Lower leg skin (tissue), 4 donors: Measurements from ENCODE around the gene SH3RF1. TPM values are rescaled to one million over a fixed set of nuclear protein-coding genes. Genes with fewer than 3 reads are reported as not detected.

Experiments
- DNase-seq, 2 donors: peaks; one replicate each; pipeline ENCODE4 v3.0.0-alpha.2; 2019; ENCODE audit warnings: low spot score in 2 of 2
- H3K4me3 ChIP-seq: fragments of 200-600 bp; sonication (generic); 2 replicates; pipeline ENCODE4 v1.5.1; 2017; ENCODE audit warnings: mild to moderate bottlenecking, low read depth; ENCODE audit not compliant: poor library complexity, severe bottlenecking
- POLR2A ChIP-seq, 2 donors: fragments of 450-650 bp; IDR thresholded peaks; one replicate each; pipeline ENCODE4 v1.6.1; 2016 to 2017; ENCODE audit warnings: antibody characterized with exemption in 2 of 2, mild to moderate bottlenecking in 1 of 2, moderate library complexity in 1 of 2
- whole genome bisulfite sequencing, 2 donors: methylation state at CpG; one replicate each; pipeline ENCODE4 v1.1.5; 2018; 5-methylcytosine and 5-hydroxymethylcytosine counted together
- intact Hi-C: fragments of 100-400 bp; cut with DNase I; formaldehyde crosslinking; loops from one replicate; pipeline ENCODE4 v1.15.0; 2023; ENCODE audit warnings: low total_unique reads
- total RNA-seq, 4 donors: library from RNA; depleted of rRNA; stranded (reverse); fragments of >200 nt; gene quantifications; one replicate each; pipeline ENCODE4 v1.1.0, GENCODE V29; 2016
- TF ChIP-seq, protein P1 (sequence below), 3 donors: fragments of 450-650 bp; IDR thresholded peaks; one replicate each; pipeline ENCODE4 v1.5.1; 2016; ENCODE audit warnings: antibody characterized with exemption in 3 of 3, mild to moderate bottlenecking in 3 of 3, moderate library complexity in 2 of 3

The SH3RF1 gene
- total RNA-seq, 4 donors from 2014 or later: 8.5 to 14.2 (median 12.0) TPM

DNA sequence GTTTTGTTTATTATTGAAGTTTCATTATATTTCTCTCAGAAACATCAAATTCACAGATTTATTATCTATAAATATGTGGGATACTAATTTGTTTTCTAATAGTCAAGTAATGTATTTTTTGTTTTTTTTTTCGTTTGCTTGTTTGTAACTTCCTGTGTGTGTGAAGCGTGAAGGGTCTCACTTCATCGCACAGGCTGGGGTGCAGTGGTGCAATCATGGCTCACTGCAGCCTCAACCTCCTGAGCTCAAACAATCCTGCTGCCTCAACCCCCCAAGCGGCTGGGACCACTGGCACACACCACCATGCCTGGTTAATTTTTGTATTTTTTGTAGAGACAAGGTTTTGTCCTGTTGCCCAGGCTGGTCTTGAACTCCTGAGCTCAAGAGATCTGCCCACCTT, 55.1 kb downstream of the SH3RF1 start:
- DNase-seq: no peak
- intact Hi-C loops: no loop called here
- TF ChIP-seq POLR2A (IDR thresholded peaks at IDR 0.05): no peak
- TF ChIP-seq, protein P1, sequence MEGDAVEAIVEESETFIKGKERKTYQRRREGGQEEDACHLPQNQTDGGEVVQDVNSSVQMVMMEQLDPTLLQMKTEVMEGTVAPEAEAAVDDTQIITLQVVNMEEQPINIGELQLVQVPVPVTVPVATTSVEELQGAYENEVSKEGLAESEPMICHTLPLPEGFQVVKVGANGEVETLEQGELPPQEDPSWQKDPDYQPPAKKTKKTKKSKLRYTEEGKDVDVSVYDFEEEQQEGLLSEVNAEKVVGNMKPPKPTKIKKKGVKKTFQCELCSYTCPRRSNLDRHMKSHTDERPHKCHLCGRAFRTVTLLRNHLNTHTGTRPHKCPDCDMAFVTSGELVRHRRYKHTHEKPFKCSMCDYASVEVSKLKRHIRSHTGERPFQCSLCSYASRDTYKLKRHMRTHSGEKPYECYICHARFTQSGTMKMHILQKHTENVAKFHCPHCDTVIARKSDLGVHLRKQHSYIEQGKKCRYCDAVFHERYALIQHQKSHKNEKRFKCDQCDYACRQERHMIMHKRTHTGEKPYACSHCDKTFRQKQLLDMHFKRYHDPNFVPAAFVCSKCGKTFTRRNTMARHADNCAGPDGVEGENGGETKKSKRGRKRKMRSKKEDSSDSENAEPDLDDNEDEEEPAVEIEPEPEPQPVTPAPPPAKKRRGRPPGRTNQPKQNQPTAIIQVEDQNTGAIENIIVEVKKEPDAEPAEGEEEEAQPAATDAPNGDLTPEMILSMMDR (IDR thresholded peaks at IDR 0.05): no peak
- no peak overlapping the region for H3K4me3 ChIP-seq
- WGBS, 2 donors: 70% methylated on average over 4 of the region's 4 CpGs

DNA sequence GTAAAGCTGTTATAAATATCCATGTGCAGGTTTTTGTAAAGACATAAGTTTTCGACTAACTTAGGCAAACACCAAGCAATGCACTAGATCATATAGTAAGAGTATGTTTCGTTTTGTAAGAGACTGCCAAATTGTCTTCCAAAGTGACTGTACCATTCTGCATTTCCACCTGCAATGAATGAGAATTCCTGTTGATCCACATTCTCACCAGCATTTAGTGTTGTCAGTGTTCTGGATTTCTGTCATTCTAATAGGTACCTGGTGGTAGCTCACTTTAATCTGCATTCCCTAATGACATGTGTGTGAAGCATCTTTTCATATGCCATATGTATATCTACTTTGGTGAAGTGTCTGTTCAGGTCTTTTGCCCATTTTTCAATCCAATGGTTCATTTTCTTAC, 57.8 kb downstream of the SH3RF1 start:
- no peak for TF ChIP-seq POLR2A (IDR thresholded peaks at IDR 0.05)
- TF ChIP-seq, protein P1 (IDR thresholded peaks at IDR 0.05): no peak
- 92% methylated on average over 2 of the region's 2 CpGs for WGBS, 2 donors
- H3K4me3 ChIP-seq: no peak overlapping the region
- no peak for DNase-seq
- intact Hi-C loops: no loop called here

DNA sequence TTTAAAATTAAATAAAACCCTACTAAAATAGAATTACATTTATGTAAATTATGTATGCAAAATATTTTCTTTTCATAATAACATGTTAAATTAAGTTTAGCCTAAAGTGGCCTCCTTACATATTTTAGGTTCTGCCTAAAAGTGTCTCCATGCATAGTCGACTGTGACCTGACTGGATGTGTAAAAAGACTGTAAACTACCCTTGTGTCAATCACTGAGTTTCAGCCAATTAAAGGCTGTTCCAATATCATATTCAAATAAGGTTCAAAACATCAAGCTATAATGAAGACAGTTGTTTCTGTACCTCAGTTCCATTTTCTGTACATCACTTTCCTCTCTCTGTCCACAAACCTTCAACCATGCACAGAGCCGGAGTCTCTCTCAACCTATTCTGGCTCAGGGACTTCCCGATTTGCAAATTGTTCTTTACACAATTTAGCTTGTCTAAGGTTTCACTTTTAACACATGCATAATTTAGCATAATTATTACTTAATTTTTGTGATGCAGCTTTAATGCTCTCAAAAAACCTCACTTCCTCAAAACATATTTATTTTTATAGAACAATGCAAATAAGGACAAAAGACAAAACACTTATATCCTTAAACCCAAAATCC, 60.1 kb downstream of the SH3RF1 start:
- intact Hi-C loops: no loop called here
- WGBS, 2 donors: 76 to 84% methylated on average over 3 of the region's 3 CpGs
- H3K4me3 ChIP-seq: no peak overlapping the region
- TF ChIP-seq POLR2A (IDR thresholded peaks at IDR 0.05): no peak
- TF ChIP-seq, protein P1 (IDR thresholded peaks at IDR 0.05): no peak
- no peak for DNase-seq

DNA sequence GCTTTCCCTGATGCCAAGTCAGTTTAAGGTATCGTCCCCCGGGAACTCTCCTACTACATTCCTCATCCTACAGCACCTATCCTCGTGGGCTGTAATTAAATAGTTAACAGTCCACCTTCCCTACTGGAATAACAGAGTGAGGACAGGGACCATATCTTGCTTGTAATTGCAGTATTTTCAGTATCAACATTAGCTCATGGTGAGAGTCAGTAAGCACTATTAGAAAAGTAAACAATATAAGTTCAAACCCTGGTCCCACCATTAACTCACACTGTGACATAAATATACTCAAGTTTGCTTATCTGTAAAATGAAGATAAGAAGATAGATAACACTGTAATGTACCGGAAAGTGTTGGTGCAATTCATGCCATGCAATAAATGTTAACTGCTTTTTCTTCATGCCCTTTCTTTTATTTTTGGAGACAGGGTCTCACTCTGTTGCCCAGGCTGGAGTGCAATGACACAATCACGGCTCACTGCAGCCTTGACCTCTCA, 61.3 kb downstream of the SH3RF1 start:
- no peak for DNase-seq
- intact Hi-C loops: no loop called here
- TF ChIP-seq, protein P1 (IDR thresholded peaks at IDR 0.05): no peak
- no peak for TF ChIP-seq POLR2A (IDR thresholded peaks at IDR 0.05)
- 86 to 95% methylated on average over 5 of the region's 5 CpGs for WGBS, 2 donors
- no peak overlapping the region for H3K4me3 ChIP-seq

DNA sequence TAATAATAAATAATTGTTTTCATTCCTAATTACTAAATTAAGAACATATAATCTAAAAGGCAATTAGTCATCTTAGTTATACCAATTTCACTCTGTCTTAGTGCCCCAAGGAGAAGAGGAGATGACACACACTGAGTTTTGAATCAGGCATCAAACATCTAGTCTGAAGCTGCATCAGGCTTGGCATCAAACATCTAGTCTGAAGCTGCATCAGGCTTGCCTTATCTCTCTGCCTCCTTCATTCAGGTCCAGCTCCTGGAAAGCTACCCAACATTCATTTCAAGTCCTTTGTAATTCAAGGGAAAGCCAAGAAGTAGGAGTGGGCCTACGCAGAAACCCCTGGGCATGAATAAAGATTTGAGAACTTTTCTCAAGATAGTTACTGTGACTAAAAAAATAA, 62.2 kb downstream of the SH3RF1 start:
- intact Hi-C loops: no loop called here
- DNase-seq: no peak
- 78 to 92% methylated on average over 1 of the region's 1 CpG for WGBS, 2 donors
- TF ChIP-seq POLR2A (IDR thresholded peaks at IDR 0.05): no peak
- TF ChIP-seq, protein P1 (IDR thresholded peaks at IDR 0.05): no peak
- H3K4me3 ChIP-seq: no peak overlapping the region

DNA sequence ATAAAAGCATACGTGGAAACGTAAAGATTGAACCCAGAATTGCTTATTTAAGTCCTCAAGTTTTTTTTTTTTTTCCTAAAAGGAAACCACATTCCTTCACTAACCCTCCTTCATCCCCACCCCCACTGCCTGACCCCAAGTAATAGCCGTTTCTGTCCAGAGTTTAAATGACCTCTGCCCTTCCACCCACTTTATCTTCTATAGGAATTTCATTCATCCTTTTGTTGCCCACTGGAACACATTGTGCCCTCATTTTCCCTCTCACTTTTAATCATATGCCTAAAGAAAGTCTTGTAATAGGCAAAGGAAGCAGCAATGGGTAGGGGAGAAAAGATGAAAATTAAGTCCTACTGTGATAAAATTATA, 62.7 kb downstream of the SH3RF1 start:
- intact Hi-C loops: no loop called here
- H3K4me3 ChIP-seq: no peak overlapping the region
- TF ChIP-seq POLR2A (IDR thresholded peaks at IDR 0.05): no peak
- TF ChIP-seq, protein P1 (IDR thresholded peaks at IDR 0.05): no peak
- DNase-seq: no peak
- WGBS, 2 donors: 80 to 82% methylated on average over 3 of the region's 3 CpGs
